ENCODE data around the gene NPAS4. TPM values are rescaled to one million over a fixed set of nuclear protein-coding genes. Genes with fewer than 3 reads are reported as not detected.
"Not testable (repeated sequence)": the region's sequence is repeated elsewhere in the genome, so short reads cannot be mapped to it uniquely, and the experiment has no call there.

NPAS4 gene
- total RNA-seq, 1 donor from 2014 or later: 0.42 TPM

- intact Hi-C loops (cut with micrococcal nuclease): no loop called here
Observed at GRCh38 chr11:66415423-66415822, 5.4 kb upstream of the NPAS4 start.

- intact Hi-C loops (cut with micrococcal nuclease): no loop called here
Observed at GRCh38 chr11:66417000-66417399, 3.8 kb upstream of the NPAS4 start.

GRCh38 chr11:66418168-66418985, 2.5 kb upstream of the NPAS4 start:
- intact Hi-C loops (cut with micrococcal nuclease): loop anchor here (1.0 kb wide), 1 partner anchor 10 kb away; no protein-coding TSS in a partner anchor

GRCh38 chr11:66418986-66419308, 1.9 kb upstream of the NPAS4 start:
- intact Hi-C loops (cut with micrococcal nuclease): loop anchor here (1.0 kb wide), 1 partner anchor 11 kb away; no protein-coding TSS in a partner anchor

GRCh38 chr11:66419825-66420224, 1.0 kb upstream of the NPAS4 start:
- intact Hi-C loops (cut with micrococcal nuclease): no loop called here

GRCh38 chr11:66421492-66422205, 814 bp downstream of the NPAS4 start:
- intact Hi-C loops (cut with micrococcal nuclease): loop anchor here (1.0 kb wide), 5 partner anchors 9 to 257 kb away; partner anchors contain the start of genes PELI3 and YIF1A

- intact Hi-C loops (cut with micrococcal nuclease): no loop called here
Observed at GRCh38 chr11:66426314-66426713, 5.5 kb downstream of the NPAS4 start.

- intact Hi-C loops (cut with micrococcal nuclease): no loop called here
Observed at GRCh38 chr11:66428933-66429332, 8.1 kb downstream of the NPAS4 start.

GRCh38 chr11:66429983-66430602, 9.3 kb downstream of the NPAS4 start:
- intact Hi-C loops (cut with micrococcal nuclease): loop anchor here (1.0 kb wide), 3 partner anchors 9 to 22 kb away; partner anchors contain the start of gene NPAS4

- intact Hi-C loops (cut with micrococcal nuclease): not testable (repeated sequence)
Observed at GRCh38 chr11:66431287-66431686, 10.5 kb downstream of the NPAS4 start.

GRCh38 chr11:66431871-66432329, 11.1 kb downstream of the NPAS4 start:
- intact Hi-C loops (cut with micrococcal nuclease): not testable (repeated sequence)

GRCh38 chr11:66432597-66432996, 11.8 kb downstream of the NPAS4 start:
- intact Hi-C loops (cut with micrococcal nuclease): no loop called here

GRCh38 chr11:66437979-66438503, 17.2 kb downstream of the NPAS4 start:
- intact Hi-C loops (cut with micrococcal nuclease): no loop called here

- intact Hi-C loops (cut with micrococcal nuclease): loop anchor here (1.0 kb wide), 13 partner anchors 8 to 520 kb away; partner anchors contain the start of genes BBS1, BRMS1, DPP3 and NPAS4
Observed at GRCh38 chr11:66438504-66439466, 17.9 kb downstream of the NPAS4 start, which contains the start of gene MRPL11. Gene MRPL11 (minus strand): TSS chr11:66438848. CDS start chr11:66438754, 94 bp downstream.

GRCh38 chr11:66440101-66440939, 19.5 kb downstream of the NPAS4 start:
- intact Hi-C loops (cut with micrococcal nuclease): not testable (repeated sequence)

GRCh38 chr11:66440940-66441282, 20.1 kb downstream of the NPAS4 start:
- intact Hi-C loops (cut with micrococcal nuclease): not testable (repeated sequence)

- intact Hi-C loops (cut with micrococcal nuclease): no loop called here
Observed at GRCh38 chr11:66443602-66444001, 22.8 kb downstream of the NPAS4 start.

- intact Hi-C loops (cut with micrococcal nuclease): no loop called here
Observed at GRCh38 chr11:66447012-66447411, 26.2 kb downstream of the NPAS4 start.

- intact Hi-C loops (cut with micrococcal nuclease): no loop called here
Observed at GRCh38 chr11:66448523-66448922, 27.7 kb downstream of the NPAS4 start.
